ENCODE measurements around the gene SLC35A1.
"Not testable (repeated sequence)": the region's sequence is repeated elsewhere in the genome, so short reads cannot be mapped to it uniquely, and the experiment has no call there.

Gene SLC35A1

GRCh38 chr6:87483929-87484328, 11.2 kb downstream of the SLC35A1 start:
- Mint-ChIP-seq H3K27ac (no peak overlapping the region), H3K36me3 (ENCODE audit: low read depth) (peaks cover 41% of the 10 kb centered on the region), H3K4me1 (no peaks in the 10 kb centered on the region), H3K4me3 (no peak overlapping the region), H3K9me3 (no peaks in the 10 kb centered on the region), H3K27me3 (ENCODE audit: low read depth) (no peaks in the 10 kb centered on the region)
- peak in 2 of 3 experiments; percentile 10 to 11 for TF ChIP-seq CTCF (IDR thresholded peaks at IDR 0.05; ENCODE audit: unreplicated experiment in 3 of 3)

- Mint-ChIP-seq H3K4me3 (no peak overlapping the region), H3K27ac (no peak overlapping the region), H3K36me3 (ENCODE audit: low read depth) (peaks cover 35% of the 10 kb centered on the region), H3K4me1 (no peaks in the 10 kb centered on the region), H3K27me3 (ENCODE audit: low read depth) (no peaks in the 10 kb centered on the region), H3K9me3 (no peaks in the 10 kb centered on the region)
- no peak for TF ChIP-seq CTCF (IDR thresholded peaks at IDR 0.05; ENCODE audit: unreplicated experiment in 3 of 3)
Measured at GRCh38 chr6:87484491-87484890, 11.7 kb downstream of the SLC35A1 start.

GRCh38 chr6:87487555-87487954, 14.8 kb downstream of the SLC35A1 start:
- no peaks in the 10 kb centered on the region for H3K27me3 Mint-ChIP-seq (ENCODE audit: low read depth)
- H3K4me1 Mint-ChIP-seq = no peaks in the 10 kb centered on the region
- no peaks in the 10 kb centered on the region for H3K9me3 Mint-ChIP-seq
- TF ChIP-seq CTCF (IDR thresholded peaks at IDR 0.05; ENCODE audit: unreplicated experiment in 3 of 3) = no peak
- H3K4me3 Mint-ChIP-seq = no peak overlapping the region
- H3K36me3 Mint-ChIP-seq (ENCODE audit: low read depth) = peaks cover 29% of the 10 kb centered on the region
- H3K27ac Mint-ChIP-seq = no peak overlapping the region

GRCh38 chr6:87489326-87489725, 16.6 kb downstream of the SLC35A1 start:
- H3K4me1 Mint-ChIP-seq; H3K4me3 Mint-ChIP-seq; H3K27me3 Mint-ChIP-seq (ENCODE audit: low read depth); H3K27ac Mint-ChIP-seq; H3K9me3 Mint-ChIP-seq: not testable (repeated sequence)
- H3K36me3 Mint-ChIP-seq (ENCODE audit: low read depth) = peaks cover 23% of the 10 kb centered on the region

- peaks cover 20% of the 10 kb centered on the region for H3K36me3 Mint-ChIP-seq (ENCODE audit: low read depth)
- no peak for TF ChIP-seq CTCF (IDR thresholded peaks at IDR 0.05; ENCODE audit: unreplicated experiment in 3 of 3)
- H3K27ac Mint-ChIP-seq = no peak overlapping the region
- H3K4me1 Mint-ChIP-seq = no peaks in the 10 kb centered on the region
- no peak overlapping the region for H3K4me3 Mint-ChIP-seq
- no peaks in the 10 kb centered on the region for H3K9me3 Mint-ChIP-seq
- no peaks in the 10 kb centered on the region for H3K27me3 Mint-ChIP-seq (ENCODE audit: low read depth)
Measured at GRCh38 chr6:87494761-87495422, 22.1 kb downstream of the SLC35A1 start.

- H3K4me1 Mint-ChIP-seq = no peaks in the 10 kb centered on the region
- TF ChIP-seq CTCF (IDR thresholded peaks at IDR 0.05; ENCODE audit: unreplicated experiment in 3 of 3) = no peak
- H3K27me3 Mint-ChIP-seq (ENCODE audit: low read depth) = no peaks in the 10 kb centered on the region
- H3K27ac Mint-ChIP-seq = no peak overlapping the region
- H3K9me3 Mint-ChIP-seq = no peaks in the 10 kb centered on the region
- peaks cover 28% of the 10 kb centered on the region for H3K36me3 Mint-ChIP-seq (ENCODE audit: low read depth)
- no peak overlapping the region for H3K4me3 Mint-ChIP-seq
Measured at GRCh38 chr6:87498048-87498447, 25.3 kb downstream of the SLC35A1 start.
